PC-9 (cell line): ENCODE data around the gene MYO16. TPM values are rescaled to one million over a fixed set of nuclear protein-coding genes. Genes with fewer than 3 reads are reported as not detected.

Experiments
- BruUV-seq: library from RNA; stranded (reverse); fragments of 400-500 nt; replicated peaks from 2 replicates; lab custom pipeline; 2021; lab: Mats Ljungman, UMichigan
- CTCF ChIA-PET: fragments of 300-600 bp; sonication (Branson Sonifier 250); formaldehyde crosslinking; loops from one replicate; lab custom pipeline; 2022; ENCODE audit warnings: antibody characterized with exemption; lab: Charles Lee
- POLR2A ChIA-PET: fragments of 300-600 bp; sonication (Branson Sonifier 250); formaldehyde crosslinking; loops from one replicate; lab custom pipeline; 2022; ENCODE audit warnings: antibody characterized with exemption; ENCODE audit not compliant: unreplicated experiment; lab: Charles Lee
- DNase-seq, 2 experiments: peaks; one replicate each; pipeline versions ENCODE4 v3.0.0 to v3.0.0-alpha.2; 2015 to 2022; ENCODE audit warnings: mixed read lengths in 1 of 2
- H2AFZ ChIP-seq: fragments of 200-600 bp; sonication (generic); 2 replicates; pipeline ENCODE4 v1.8.1; 2017; ENCODE audit warnings: antibody characterized with exemption
- H3F3A ChIP-seq: fragments of 200-600 bp; sonication (generic); 2 replicates; pipeline ENCODE4 v1.8.1; 2017; ENCODE audit warnings: antibody characterized with exemption, mild to moderate bottlenecking, low read depth; ENCODE audit not compliant: insufficient read depth
- H3K27ac ChIP-seq: fragments of 200-600 bp; sonication (generic); 2 replicates; pipeline ENCODE4 v1.6.1; 2016; ENCODE audit warnings: mixed run types
- H3K27me3 ChIP-seq: fragments of 200-600 bp; sonication (generic); 2 replicates; pipeline ENCODE4 v1.6.1; 2016; ENCODE audit warnings: low read depth, mixed run types; ENCODE audit not compliant: insufficient read depth
- H3K36me3 ChIP-seq: fragments of 200-600 bp; sonication (generic); 2 replicates; pipeline ENCODE4 v1.6.1; 2016; ENCODE audit warnings: low read depth, mixed run types
- H3K4me1 ChIP-seq: fragments of 200-600 bp; sonication (generic); replicated peaks from 2 replicates; pipeline ENCODE4 v1.6.1; 2016; ENCODE audit warnings: mixed run types; ENCODE audit not compliant: insufficient read depth
- H3K4me2 ChIP-seq: fragments of 200-600 bp; sonication (generic); 2 replicates; pipeline ENCODE4 v1.6.1; 2017; ENCODE audit warnings: mixed run types
- H3K4me3 ChIP-seq: fragments of 200-600 bp; sonication (generic); 2 replicates; pipeline ENCODE4 v1.6.1; 2016; ENCODE audit warnings: mixed run types
- H3K79me2 ChIP-seq: fragments of 200-600 bp; sonication (generic); 2 replicates; pipeline ENCODE4 v1.6.1; 2017; ENCODE audit warnings: low read depth, mixed run types
- H3K9me2 ChIP-seq: fragments of 200-600 bp; sonication (generic); 2 replicates; pipeline ENCODE4 v1.8.1; 2017; ENCODE audit warnings: mild to moderate bottlenecking; ENCODE audit not compliant: insufficient read depth
- H3K9me3 ChIP-seq: fragments of 200-600 bp; sonication (generic); 2 replicates; pipeline ENCODE4 v1.8.1; 2016; ENCODE audit warnings: low read depth; ENCODE audit not compliant: insufficient read depth
- H4K20me1 ChIP-seq: fragments of 200-600 bp; sonication (generic); 2 replicates; pipeline ENCODE4 v1.8.1; 2017; ENCODE audit not compliant: insufficient read depth
- EZH2 ChIP-seq: fragments of 200-600 bp; sonication (generic); IDR thresholded peaks from 2 replicates; pipeline ENCODE4 v1.8.0; 2017; ENCODE audit warnings: antibody characterized with exemption, low read depth
- intact Hi-C: fragments of 100-400 bp; cut with micrococcal nuclease; formaldehyde crosslinking; loops from one replicate; pipeline ENCODE4 v1.10.0; 2022; ENCODE audit not compliant: unreplicated experiment
- total RNA-seq: library from RNA; stranded (reverse); gene quantifications from 2 replicates; pipeline ENCODE4 v1.2.3, GENCODE V29; 2021
- TF ChIP-seq, protein P1 (sequence below): fragments of 200-600 bp; sonication (generic); conservative IDR thresholded peaks from 2 replicates; pipeline ENCODE4 v1.6.1; 2017; ENCODE audit warnings: mixed run types, antibody characterized with exemption, mild to moderate bottlenecking, moderate library complexity

The MYO16 gene
- total RNA-seq, 1 experiment from 2014 or later, result 0.59 TPM

DNA sequence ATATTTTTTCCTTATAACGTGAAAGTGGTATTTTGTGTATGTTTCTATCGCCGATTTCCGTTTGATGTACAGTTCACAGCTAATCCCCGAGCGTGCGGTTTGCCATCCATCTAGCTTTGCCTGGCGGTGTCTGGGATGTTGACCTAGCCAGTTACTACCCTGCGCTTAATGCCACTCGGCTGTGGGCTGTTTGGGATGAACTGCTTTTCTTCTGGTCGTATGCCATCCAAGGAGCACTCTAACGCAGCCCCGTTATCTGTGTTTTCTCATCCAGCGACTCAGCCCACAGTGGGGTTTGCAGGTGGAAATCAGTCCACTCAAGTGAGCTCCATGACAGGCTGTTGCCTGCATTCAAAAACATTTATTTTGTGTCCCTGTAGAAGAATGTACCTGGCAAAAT is 512.3 kb downstream of the MYO16 start:
- no TSS peak for BruUV-seq
- TF ChIP-seq, protein P1, sequence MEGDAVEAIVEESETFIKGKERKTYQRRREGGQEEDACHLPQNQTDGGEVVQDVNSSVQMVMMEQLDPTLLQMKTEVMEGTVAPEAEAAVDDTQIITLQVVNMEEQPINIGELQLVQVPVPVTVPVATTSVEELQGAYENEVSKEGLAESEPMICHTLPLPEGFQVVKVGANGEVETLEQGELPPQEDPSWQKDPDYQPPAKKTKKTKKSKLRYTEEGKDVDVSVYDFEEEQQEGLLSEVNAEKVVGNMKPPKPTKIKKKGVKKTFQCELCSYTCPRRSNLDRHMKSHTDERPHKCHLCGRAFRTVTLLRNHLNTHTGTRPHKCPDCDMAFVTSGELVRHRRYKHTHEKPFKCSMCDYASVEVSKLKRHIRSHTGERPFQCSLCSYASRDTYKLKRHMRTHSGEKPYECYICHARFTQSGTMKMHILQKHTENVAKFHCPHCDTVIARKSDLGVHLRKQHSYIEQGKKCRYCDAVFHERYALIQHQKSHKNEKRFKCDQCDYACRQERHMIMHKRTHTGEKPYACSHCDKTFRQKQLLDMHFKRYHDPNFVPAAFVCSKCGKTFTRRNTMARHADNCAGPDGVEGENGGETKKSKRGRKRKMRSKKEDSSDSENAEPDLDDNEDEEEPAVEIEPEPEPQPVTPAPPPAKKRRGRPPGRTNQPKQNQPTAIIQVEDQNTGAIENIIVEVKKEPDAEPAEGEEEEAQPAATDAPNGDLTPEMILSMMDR, result no peak
- TF ChIP-seq EZH2, result no peak

DNA sequence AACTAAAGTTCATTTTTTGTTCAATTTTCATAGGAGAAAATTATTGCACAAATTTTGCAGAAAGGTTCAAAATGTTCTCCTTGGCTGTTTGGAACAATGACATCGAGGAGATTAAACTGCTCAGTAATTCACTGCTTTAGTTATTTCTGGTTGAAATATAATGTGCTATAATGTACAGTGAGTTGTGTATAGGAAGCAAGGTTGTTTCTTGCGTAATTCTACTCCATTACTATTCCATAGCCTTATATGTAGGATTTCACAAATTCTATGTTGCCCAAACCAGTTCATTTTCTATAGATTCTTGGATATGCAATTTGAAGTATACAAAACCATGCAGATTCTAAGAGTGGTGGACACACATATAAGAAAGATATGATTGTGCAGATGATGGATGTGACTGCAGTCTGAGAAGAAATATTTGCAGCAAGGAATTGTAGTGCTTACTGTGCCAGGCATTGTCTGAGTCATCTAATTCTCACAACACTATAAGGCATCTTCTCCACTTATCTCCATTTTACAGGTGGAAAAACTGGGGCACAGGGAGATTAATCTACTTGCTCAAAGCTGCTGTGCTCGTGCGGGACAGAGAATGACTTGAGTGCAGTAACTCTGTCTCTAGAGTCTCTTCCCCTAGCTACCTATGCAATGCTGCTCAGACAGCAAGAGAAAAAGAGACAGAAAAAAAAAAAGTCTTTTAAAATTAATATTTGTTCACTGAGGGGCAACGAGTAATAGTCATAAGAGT is 515.5 kb downstream of the MYO16 start:
- Histone ChIP-seq H3K4me3 (no peak overlapping the region), H3K27ac (no peak overlapping the region), H3K79me2 (no peaks in the 10 kb centered on the region), H2AFZ (no peak overlapping the region), H3K36me3 (no peaks in the 10 kb centered on the region), H3K4me1 (peaks cover 8% of the 10 kb centered on the region; the same call in 1 of the 2 replicates), H3F3A (peaks cover 7% of the 10 kb centered on the region), H3K9me2 (no peaks in the 10 kb centered on the region), H3K9me3 (no peaks in the 10 kb centered on the region), H3K27me3 (no peaks in the 10 kb centered on the region), H4K20me1 (no peaks in the 10 kb centered on the region), H3K4me2 (no peak overlapping the region)
- BruUV-seq, result no TSS peak
- intact Hi-C loops, result loop anchor here (1.0 to 10.0 kb wide), 8 partner anchors 120 to 992 kb away; no protein-coding TSS in a partner anchor
- CTCF ChIA-PET, result no interaction called here
- DNase-seq, result no peak
- POLR2A ChIA-PET, result interaction anchor here (0.6 kb wide), 2 partner anchors 125 to 599 kb away, joined by 4 to 5 read pairs; no protein-coding TSS in a partner anchor
- TF ChIP-seq, protein P1, result no peak
- no peak for TF ChIP-seq EZH2

More for the DNA sequence above, 512.3 kb downstream of the MYO16 start:
- intact Hi-C loops, result loop anchor here (10.0 kb wide), 1 partner anchor 463 kb away; no protein-coding TSS in a partner anchor
- CTCF ChIA-PET, result interaction anchor here (0.6 kb wide), 1 partner anchor 125 kb away, joined by 3 read pairs; no protein-coding TSS in a partner anchor
- no peak overlapping the region for H3K27ac ChIP-seq
- no peaks in the 10 kb centered on the region for H3K79me2 ChIP-seq
- no peaks in the 10 kb centered on the region for H3K9me2 ChIP-seq
- H3K4me2 ChIP-seq, result no peak overlapping the region
- H4K20me1 ChIP-seq, result no peaks in the 10 kb centered on the region
- H3K36me3 ChIP-seq, result no peaks in the 10 kb centered on the region
- POLR2A ChIA-PET, result interaction anchor here (0.6 kb wide), 1 partner anchor 34 kb away, joined by 7 read pairs; no protein-coding TSS in a partner anchor
- H3K9me3 ChIP-seq, result peaks cover 4% of the 10 kb centered on the region; the same call in 1 of the 2 replicates
- peaks cover 8% of the 10 kb centered on the region; the same call in 1 of the 2 replicates for H3K4me1 ChIP-seq
- no peak for DNase-seq
- no peaks in the 10 kb centered on the region for H3K27me3 ChIP-seq
- no peak overlapping the region for H3K4me3 ChIP-seq
- H2AFZ ChIP-seq, result no peak overlapping the region
- peaks cover 7% of the 10 kb centered on the region for H3F3A ChIP-seq

DNA sequence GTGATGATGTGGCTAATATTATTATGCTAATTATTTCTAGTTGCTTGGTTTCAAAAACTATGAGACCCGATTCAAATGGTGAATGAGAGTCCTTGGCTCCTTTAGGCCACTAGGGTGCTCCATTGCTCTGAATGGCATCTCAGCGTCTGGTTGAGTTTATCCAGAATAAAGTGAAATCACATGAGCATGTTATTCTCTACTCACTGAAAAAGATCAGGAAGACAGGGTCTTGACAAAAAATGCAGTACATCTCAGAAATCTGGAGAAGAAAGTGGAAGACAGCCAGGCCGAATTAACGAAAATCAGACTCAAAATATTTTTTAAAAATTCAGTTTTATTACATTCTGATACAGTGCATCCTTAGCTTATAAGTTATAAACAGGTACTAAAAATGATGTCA is 516.2 kb downstream of the MYO16 start:
- H3K27me3 ChIP-seq, result no peaks in the 10 kb centered on the region
- peak overlapping the region; percentile 27 for H3K4me2 ChIP-seq

More for the DNA sequence above, 516.2 kb downstream of the MYO16 start:
- Histone ChIP-seq H3K79me2 (no peaks in the 10 kb centered on the region), H2AFZ (no peak overlapping the region), H3K27ac (no peak overlapping the region), H3K36me3 (no peaks in the 10 kb centered on the region), H3F3A (peaks cover 7% of the 10 kb centered on the region), H3K4me1 (peaks cover 8% of the 10 kb centered on the region; the same call in 1 of the 2 replicates), H3K9me2 (no peaks in the 10 kb centered on the region), H3K4me3 (no peak overlapping the region), H3K9me3 (no peaks in the 10 kb centered on the region), H4K20me1 (no peaks in the 10 kb centered on the region)
- intact Hi-C loops, result loop anchor here (1.0 to 10.0 kb wide), 8 partner anchors 119 to 992 kb away; no protein-coding TSS in a partner anchor
- TF ChIP-seq, protein P1, result peak; percentile 87
- TF ChIP-seq EZH2, result no peak
- no TSS peak for BruUV-seq
- ChIA-PET POLR2A (interaction anchor here (0.6 kb wide), 1 partner anchor 126 kb away, joined by 4 read pairs; no protein-coding TSS in a partner anchor), CTCF (interaction anchor here (0.6 to 0.8 kb wide), 2 partner anchors 11 to 78 kb away, joined by 3 to 4 read pairs; no protein-coding TSS in a partner anchor)
- DNase-seq, result peak; percentile 37 to 64
